Adrenal gland (tissue), 12 donors: ENCODE measurements around the gene ZC3H18. TPM values are rescaled to one million over a fixed set of nuclear protein-coding genes. Genes with fewer than 3 reads are reported as not detected.

Source experiments
- DNase-seq, 7 donors: peaks; one replicate each; pipeline ENCODE4 v3.0.0-alpha.2; 2019 to 2020
- H3K27ac ChIP-seq, 5 donors: fragments of 200-600 bp; sonication (generic) in 4 of 5; 1 replicate in 3 of 5; 2 replicates in 2 of 5; pipeline versions ENCODE4 v1.5.1 to v1.8.0; 2016 to 2020; ENCODE audit warnings: mild to moderate bottlenecking in 1 of 5
- H3K27me3 ChIP-seq: fragments of 200-600 bp; 2 replicates; pipeline ENCODE4 v1.8.0; 2021
- H3K36me3 ChIP-seq, 2 donors: fragments of 200-600 bp; replicated peaks in 1 of 2; 1 replicate in 1 of 2; 2 replicates in 1 of 2; pipeline versions ENCODE4 v1.5.1 to v1.8.0; 2018 to 2022
- H3K4me1 ChIP-seq, 2 donors: fragments of 200-600 bp; replicated peaks in 1 of 2; 1 replicate in 1 of 2; 2 replicates in 1 of 2; pipeline versions ENCODE4 v1.5.1 to v1.8.0; 2018 to 2021
- H3K4me3 ChIP-seq, 4 donors: fragments of 200-600 bp; sonication (generic) in 3 of 4; one replicate each; pipeline ENCODE4 v1.5.1; 2016 to 2018
- H3K9me3 ChIP-seq, 3 donors: fragments of 200-600 bp; sonication (generic) in 1 of 3; replicated peaks in 1 of 3; 1 replicate in 2 of 3; 2 replicates in 1 of 3; pipeline versions ENCODE4 v1.5.1 to v1.8.0; 2016 to 2021
- POLR2A ChIP-seq, 2 donors: fragments of 450-650 bp; IDR thresholded peaks; one replicate each; pipeline ENCODE4 v1.6.1; 2017; ENCODE audit warnings: antibody characterized with exemption in 2 of 2, mild to moderate bottlenecking in 2 of 2, moderate library complexity in 1 of 2
- WGBS, 4 donors: extraction: QIAGEN DNeasy Blood & Tissue Kit in 2 of 4; methylation state at CpG; one replicate each; pipeline versions ENCODE4 v1.1.5 to v1.1.7; 2013 to 2017; 5-methylcytosine and 5-hydroxymethylcytosine counted together
- intact Hi-C, 2 donors: fragments of 100-400 bp; cut with DNase I; formaldehyde crosslinking; loops; one replicate each; pipeline versions ENCODE4 v1.14.1 to v1.15.0; 2022 to 2023
- polyA plus RNA-seq, 3 donors: library from polyadenylated mRNA; stranded (reverse); fragments of 200-250 nt in 2 of 3; fragments of 350-450 nt in 1 of 3; fragmentation: Illumina TruSeq in 1 of 3; extraction: RNeasy Lipid Tissue Mini Kit (QIAGEN cat#74804) in 1 of 3; gene quantifications; one replicate each; pipeline ENCODE4 v1.2.3, GENCODE V29; 2013 to 2014
- total RNA-seq, 9 donors: library from RNA; depleted of rRNA in 4 of 9; stranded (reverse); fragments of >200 nt in 4 of 9; fragments of 120-200 nt in 1 of 9; fragmentation: NEBNext Ultra II Directional in 1 of 9; extraction: Animal tissue kit (Norgen Biotek cat#: 25700) in 1 of 9; gene quantifications; one replicate each; pipeline versions ENCODE4 v1.1.0 to v1.2.4, GENCODE V29; 2013 to 2023
- TF ChIP-seq, protein P1 (sequence below), 6 experiments: fragments of 450-650 bp in 4 of 6; fragments of 200-600 bp in 2 of 6; sonication (generic) in 1 of 6; IDR thresholded peaks; 1 replicate in 5 of 6; 2 replicates in 1 of 6; pipeline versions ENCODE4 v1.5.1 to v1.8.0; 2016 to 2021; ENCODE audit warnings: antibody characterized with exemption in 6 of 6, mild to moderate bottlenecking in 2 of 6, moderate library complexity in 1 of 6
- donor health status: healthy with polysubstance abuse.
- donor health status: Bipolar disorder and iron deficiency.
- donor health status: DM: yes; HTN: yes; CAD: no.
- donor health status: DM: no; HTN: no; CAD: no.
- donor health status: DM: no; HTN: no; CAD: no.
- donor health status: DM: yes; HTN: yes; CAD: no.

Gene ZC3H18
- total and polyA plus RNA-seq, 12 donors, result 6.1 to 49.1 (median 22.9) TPM

DNA sequence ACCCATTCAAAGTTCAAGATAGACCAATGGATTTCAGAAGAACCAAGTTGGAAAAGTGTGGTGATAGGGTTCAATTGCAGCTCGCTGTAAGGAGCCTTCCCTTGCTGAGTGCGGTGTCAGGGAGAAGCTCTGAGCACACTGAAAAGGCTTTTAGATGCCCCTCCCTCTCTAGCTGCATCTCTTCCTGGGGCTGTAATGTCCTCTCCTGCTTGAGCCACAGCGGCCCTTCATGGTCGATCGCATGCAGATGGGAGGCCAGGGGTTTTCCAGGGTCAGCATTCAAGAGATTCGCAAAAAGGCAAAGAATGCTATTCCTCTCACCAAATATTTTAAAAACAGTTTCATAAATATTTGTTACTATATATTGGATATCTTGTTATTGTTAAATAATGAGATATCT, 23.7 kb downstream of the ZC3H18 start:
- H3K4me1 ChIP-seq, result peaks cover 0 to 8% of the 10 kb centered on the region in 2 donors
- no peak for DNase-seq
- no peaks in the 10 kb centered on the region for H3K27me3 ChIP-seq
- H3K27ac ChIP-seq, result no peak overlapping the region
- intact Hi-C loops, result no loop called here
- 87 to 94% (median 92%) methylated on average over 6 of the region's 6 CpGs for WGBS, 4 donors
- peaks cover 0 to 39% of the 10 kb centered on the region in 2 donors for H3K36me3 ChIP-seq
- no peak overlapping the region for H3K4me3 ChIP-seq
- H3K9me3 ChIP-seq, result no peaks in the 10 kb centered on the region
- TF ChIP-seq POLR2A (IDR thresholded peaks at IDR 0.05), result no peak
- TF ChIP-seq, protein P1, sequence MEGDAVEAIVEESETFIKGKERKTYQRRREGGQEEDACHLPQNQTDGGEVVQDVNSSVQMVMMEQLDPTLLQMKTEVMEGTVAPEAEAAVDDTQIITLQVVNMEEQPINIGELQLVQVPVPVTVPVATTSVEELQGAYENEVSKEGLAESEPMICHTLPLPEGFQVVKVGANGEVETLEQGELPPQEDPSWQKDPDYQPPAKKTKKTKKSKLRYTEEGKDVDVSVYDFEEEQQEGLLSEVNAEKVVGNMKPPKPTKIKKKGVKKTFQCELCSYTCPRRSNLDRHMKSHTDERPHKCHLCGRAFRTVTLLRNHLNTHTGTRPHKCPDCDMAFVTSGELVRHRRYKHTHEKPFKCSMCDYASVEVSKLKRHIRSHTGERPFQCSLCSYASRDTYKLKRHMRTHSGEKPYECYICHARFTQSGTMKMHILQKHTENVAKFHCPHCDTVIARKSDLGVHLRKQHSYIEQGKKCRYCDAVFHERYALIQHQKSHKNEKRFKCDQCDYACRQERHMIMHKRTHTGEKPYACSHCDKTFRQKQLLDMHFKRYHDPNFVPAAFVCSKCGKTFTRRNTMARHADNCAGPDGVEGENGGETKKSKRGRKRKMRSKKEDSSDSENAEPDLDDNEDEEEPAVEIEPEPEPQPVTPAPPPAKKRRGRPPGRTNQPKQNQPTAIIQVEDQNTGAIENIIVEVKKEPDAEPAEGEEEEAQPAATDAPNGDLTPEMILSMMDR (IDR thresholded peaks at IDR 0.05), result no peak

GRCh38 chr16:88595101-88595500, 24.9 kb downstream of the ZC3H18 start:
- peak in 1 of 7 donors; percentile 35 for DNase-seq
- TF ChIP-seq, protein P1 (IDR thresholded peaks at IDR 0.05), result no peak
- TF ChIP-seq POLR2A (IDR thresholded peaks at IDR 0.05), result no peak
- 68 to 88% (median 85%) methylated on average over 6 of the region's 6 CpGs for WGBS, 4 donors
- no peak overlapping the region for H3K27ac ChIP-seq
- no peaks in the 10 kb centered on the region for H3K27me3 ChIP-seq
- intact Hi-C loops, result no loop called here
- H3K4me1 ChIP-seq, result peaks cover 0 to 13% of the 10 kb centered on the region in 2 donors
- peaks cover 0 to 39% of the 10 kb centered on the region in 2 donors for H3K36me3 ChIP-seq
- no peaks in the 10 kb centered on the region for H3K9me3 ChIP-seq
- H3K4me3 ChIP-seq, result no peak overlapping the region

DNA sequence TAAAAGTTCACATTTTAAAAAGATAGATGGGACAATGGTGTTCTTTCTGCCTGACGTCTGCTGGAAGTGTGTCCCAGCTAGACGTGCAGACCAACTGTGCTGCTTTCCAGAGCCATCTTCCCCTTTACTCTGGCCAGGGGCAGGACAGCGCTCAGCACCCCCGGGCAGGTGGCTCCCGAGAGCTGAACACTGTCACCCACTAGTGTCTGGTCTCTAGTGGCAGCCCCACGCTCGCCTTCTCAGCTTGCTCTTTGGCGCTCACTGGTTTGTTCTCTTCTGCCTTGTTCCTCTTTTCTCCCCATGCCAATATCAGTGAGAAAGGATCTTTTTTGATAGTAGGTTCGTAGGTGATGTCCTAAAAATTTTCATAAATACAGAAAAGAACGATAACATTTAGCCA, 25.7 kb downstream of the ZC3H18 start:
- peaks cover 0 to 33% of the 10 kb centered on the region in 2 donors for H3K36me3 ChIP-seq
- peak overlapping the region in 1 of 5 donors; percentile 70 for H3K27ac ChIP-seq
- intact Hi-C loops, result no loop called here

DNA sequence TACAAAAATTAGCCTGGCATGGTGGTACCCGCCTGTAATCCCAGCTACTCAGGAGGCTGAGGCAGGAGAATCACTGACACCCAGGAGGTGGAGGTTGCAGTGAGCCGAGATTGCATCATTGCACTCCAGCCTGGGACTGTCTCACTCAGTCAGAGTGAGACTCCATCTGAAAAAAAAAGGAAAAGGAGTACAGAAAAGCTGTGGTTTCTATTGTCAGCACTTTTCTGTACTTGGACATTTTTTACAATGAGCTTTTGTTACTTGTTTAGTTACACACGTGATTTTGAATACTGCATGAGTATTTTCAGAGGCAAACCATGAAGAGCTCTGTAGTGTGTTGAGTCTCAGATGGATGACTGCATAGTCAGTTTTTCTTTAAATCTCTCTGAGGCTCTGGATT, 26.3 kb downstream of the ZC3H18 start:
- Histone ChIP-seq H3K36me3 (peaks cover 0 to 33% of the 10 kb centered on the region in 2 donors), H3K4me3 (no peak overlapping the region), H3K9me3 (no peaks in the 10 kb centered on the region), H3K27ac (peak overlapping the region in 2 of 5 donors; percentile 9 to 70), H3K4me1 (peaks cover 0 to 20% of the 10 kb centered on the region in 2 donors), H3K27me3 (no peaks in the 10 kb centered on the region)
- intact Hi-C loops, result no loop called here
- DNase-seq, result peak in 1 of 7 donors; percentile 35
- 76 to 87% (median 77%) methylated on average over 3 of the region's 3 CpGs for WGBS, 4 donors
- TF ChIP-seq, protein P1 (IDR thresholded peaks at IDR 0.05), result no peak
- no peak for TF ChIP-seq POLR2A (IDR thresholded peaks at IDR 0.05)

More for the DNA sequence above, 25.7 kb downstream of the ZC3H18 start:
- H3K4me3 ChIP-seq, result no peak overlapping the region
- no peak for DNase-seq
- TF ChIP-seq POLR2A (IDR thresholded peaks at IDR 0.05), result no peak
- TF ChIP-seq, protein P1 (IDR thresholded peaks at IDR 0.05), result no peak
- no peaks in the 10 kb centered on the region for H3K27me3 ChIP-seq
- 85 to 94% (median 88%) methylated on average over 10 of the region's 10 CpGs for WGBS, 4 donors
- H3K4me1 ChIP-seq, result peaks cover 0 to 18% of the 10 kb centered on the region in 2 donors
- H3K9me3 ChIP-seq, result no peaks in the 10 kb centered on the region
